ENCODE results near the gene PFKFB4.

DNA sequence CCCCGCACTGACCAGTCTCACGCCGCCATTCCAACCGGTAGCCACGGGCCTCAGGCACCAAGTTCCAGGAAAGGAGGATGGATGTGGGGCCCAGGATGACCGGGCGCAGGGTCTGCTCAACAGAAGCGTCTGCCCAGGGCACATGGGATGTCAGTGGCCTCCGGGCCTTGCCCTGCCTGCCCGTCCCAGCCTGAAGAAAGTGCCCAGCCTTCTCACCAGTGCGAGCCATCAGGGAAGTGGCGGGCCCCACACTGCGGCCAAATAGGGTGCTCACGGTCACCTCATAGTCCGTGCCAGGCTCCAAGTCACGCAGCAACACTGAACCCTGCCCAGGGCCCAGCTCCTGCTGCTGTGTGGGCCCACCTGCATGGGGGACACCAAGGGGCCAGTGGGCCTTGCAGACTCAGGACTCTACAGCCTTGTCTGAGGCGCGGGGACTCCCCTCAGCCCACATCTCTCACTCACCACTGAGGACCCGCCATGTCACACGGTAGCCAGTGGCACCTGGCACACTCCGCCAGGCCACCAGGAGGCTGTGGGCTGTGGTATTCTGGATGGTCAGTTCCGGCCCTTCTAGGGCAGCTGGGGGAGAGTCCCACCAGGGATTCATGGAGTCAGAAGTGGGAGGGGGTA, 35.4 kb upstream of the PFKFB4 start:
- TF ChIP-seq, protein P1, sequence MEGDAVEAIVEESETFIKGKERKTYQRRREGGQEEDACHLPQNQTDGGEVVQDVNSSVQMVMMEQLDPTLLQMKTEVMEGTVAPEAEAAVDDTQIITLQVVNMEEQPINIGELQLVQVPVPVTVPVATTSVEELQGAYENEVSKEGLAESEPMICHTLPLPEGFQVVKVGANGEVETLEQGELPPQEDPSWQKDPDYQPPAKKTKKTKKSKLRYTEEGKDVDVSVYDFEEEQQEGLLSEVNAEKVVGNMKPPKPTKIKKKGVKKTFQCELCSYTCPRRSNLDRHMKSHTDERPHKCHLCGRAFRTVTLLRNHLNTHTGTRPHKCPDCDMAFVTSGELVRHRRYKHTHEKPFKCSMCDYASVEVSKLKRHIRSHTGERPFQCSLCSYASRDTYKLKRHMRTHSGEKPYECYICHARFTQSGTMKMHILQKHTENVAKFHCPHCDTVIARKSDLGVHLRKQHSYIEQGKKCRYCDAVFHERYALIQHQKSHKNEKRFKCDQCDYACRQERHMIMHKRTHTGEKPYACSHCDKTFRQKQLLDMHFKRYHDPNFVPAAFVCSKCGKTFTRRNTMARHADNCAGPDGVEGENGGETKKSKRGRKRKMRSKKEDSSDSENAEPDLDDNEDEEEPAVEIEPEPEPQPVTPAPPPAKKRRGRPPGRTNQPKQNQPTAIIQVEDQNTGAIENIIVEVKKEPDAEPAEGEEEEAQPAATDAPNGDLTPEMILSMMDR (IDR thresholded peaks at IDR 0.05; ENCODE audit: insufficient read depth, low read length, poor library complexity, severe bottlenecking): no peak
- TF ChIP-seq EZH2phosphoT487 (conservative IDR thresholded peaks at IDR 0.05; ENCODE audit: low read length): no peak

All from SU-DHL-6 (cell line).